NCI-H128 (cell line): Measurements from ENCODE around the gene SLC7A5.
"Not testable (repeated sequence)": the region's sequence is repeated elsewhere in the genome, so short reads cannot be mapped to it uniquely, and the experiment has no call there.

Source experiments
- DNase-seq: peaks from one replicate; lab custom pipeline; 2025; ENCODE audit not compliant: unreplicated experiment; lab: John Stamatoyannopoulos, UW

Gene SLC7A5

GRCh38 chr16:87835882-87836331, 33.4 kb downstream of the SLC7A5 start:
- no peak for DNase-seq

- no peak for DNase-seq
These were observed 34.4 kb downstream of the SLC7A5 start for GRCh38 chr16:87834668-87835473.

- no peak for DNase-seq
These were observed 35.2 kb downstream of the SLC7A5 start for GRCh38 chr16:87834005-87834667.

GRCh38 chr16:87833548-87833947, 35.8 kb downstream of the SLC7A5 start:
- DNase-seq = no peak

GRCh38 chr16:87832741-87833502, 36.4 kb downstream of the SLC7A5 start:
- no peak for DNase-seq

- DNase-seq = no peak
These were observed 37.2 kb downstream of the SLC7A5 start for GRCh38 chr16:87832137-87832527.

- DNase-seq = no peak
These were observed 37.7 kb downstream of the SLC7A5 start for GRCh38 chr16:87831421-87832136.

- DNase-seq = no peak
These were observed 38.5 kb downstream of the SLC7A5 start for GRCh38 chr16:87830673-87831420.

GRCh38 chr16:87829988-87830672, 39.2 kb downstream of the SLC7A5 start:
- DNase-seq = no peak

- no peak for DNase-seq
These were observed 39.7 kb downstream of the SLC7A5 start for GRCh38 chr16:87829622-87829980.

- no peak for DNase-seq
These were observed 40.2 kb downstream of the SLC7A5 start for GRCh38 chr16:87828907-87829621.

GRCh38 chr16:87828071-87828906, 41.0 kb downstream of the SLC7A5 start:
- DNase-seq = no peak

- DNase-seq = not testable (repeated sequence)
These were observed 41.8 kb downstream of the SLC7A5 start for GRCh38 chr16:87827588-87827915.

- no peak for DNase-seq
These were observed 42.3 kb downstream of the SLC7A5 start for GRCh38 chr16:87826798-87827587.

GRCh38 chr16:87826407-87826797, 42.9 kb downstream of the SLC7A5 start:
- not testable (repeated sequence) for DNase-seq

GRCh38 chr16:87825842-87826120, 43.5 kb downstream of the SLC7A5 start:
- DNase-seq = not testable (repeated sequence)

GRCh38 chr16:87824991-87825841, 44.1 kb downstream of the SLC7A5 start:
- DNase-seq = no peak
